Iris pigment epithelial cell (primary cell): ENCODE measurements around the gene LYPD3.

ENCODE experiments used
- DNase-seq: peaks from one replicate; pipeline ENCODE4 v3.0.0-alpha.2; 2011; ENCODE audit warnings: low read depth

Gene LYPD3

GRCh38 chr19:43485951-43486350 lies 20.5 kb upstream of the LYPD3 start:
- no peak for DNase-seq

- no peak for DNase-seq
These were observed 17.9 kb upstream of the LYPD3 start for GRCh38 chr19:43483281-43483680.

- no peak for DNase-seq
These were observed 16.8 kb upstream of the LYPD3 start for GRCh38 chr19:43482193-43482592.

GRCh38 chr19:43481701-43482100 lies 16.3 kb upstream of the LYPD3 start:
- no peak for DNase-seq

- no peak for DNase-seq
These were observed 15.2 kb upstream of the LYPD3 start for GRCh38 chr19:43480574-43480973.

- no peak for DNase-seq
These were observed 14.7 kb upstream of the LYPD3 start for GRCh38 chr19:43479961-43480561.

- DNase-seq: no peak
These were observed 13.8 kb upstream of the LYPD3 start for GRCh38 chr19:43479226-43479625.

GRCh38 chr19:43478323-43478722 lies 12.9 kb upstream of the LYPD3 start:
- DNase-seq: no peak

GRCh38 chr19:43476606-43477005 lies 11.2 kb upstream of the LYPD3 start:
- peak; percentile 52 for DNase-seq

GRCh38 chr19:43474986-43475705 lies 9.7 kb upstream of the LYPD3 start:
- DNase-seq: peak; percentile 94

- no peak for DNase-seq
These were observed 9.1 kb upstream of the LYPD3 start for GRCh38 chr19:43474487-43474886.

GRCh38 chr19:43471091-43471490 lies 5.7 kb upstream of the LYPD3 start:
- DNase-seq: no peak

- DNase-seq: peak; percentile 80
These were observed 4.9 kb upstream of the LYPD3 start for GRCh38 chr19:43470288-43470687.

- no peak for DNase-seq
These were observed 3.7 kb upstream of the LYPD3 start for GRCh38 chr19:43469160-43469480.

- no peak for DNase-seq
These were observed 3.1 kb upstream of the LYPD3 start for GRCh38 chr19:43468354-43469159.

- DNase-seq: peak; percentile 84
These were observed 2.3 kb upstream of the LYPD3 start for GRCh38 chr19:43467730-43468129.

GRCh38 chr19:43467276-43467675 lies 1.9 kb upstream of the LYPD3 start:
- no peak for DNase-seq

GRCh38 chr19:43466793-43467192 lies 1.4 kb upstream of the LYPD3 start:
- no peak for DNase-seq

- DNase-seq: no peak
These were observed 1.2 kb downstream of the LYPD3 start for GRCh38 chr19:43464134-43464775.

- DNase-seq: peak; percentile 94
These were observed 1.9 kb downstream of the LYPD3 start for GRCh38 chr19:43463381-43464133.

GRCh38 chr19:43462785-43463380 lies 2.5 kb downstream of the LYPD3 start:
- DNase-seq: no peak

GRCh38 chr19:43462383-43462782 lies 3.0 kb downstream of the LYPD3 start:
- no peak for DNase-seq
